22Rv1 (cell line): ENCODE data around the gene ATOH1.

Experiments
- ZFX ChIP-seq: fragments of 450-650 bp; IDR thresholded peaks from 2 replicates; pipeline ENCODE4 v1.6.1; 2017; ENCODE audit warnings: antibody characterized with exemption, borderline replicate concordance
- TF ChIP-seq, protein P1 (sequence below): fragments of 450-650 bp; IDR thresholded peaks from 2 replicates; pipeline ENCODE4 v1.5.1; 2017; ENCODE audit warnings: mild to moderate bottlenecking

DNA sequence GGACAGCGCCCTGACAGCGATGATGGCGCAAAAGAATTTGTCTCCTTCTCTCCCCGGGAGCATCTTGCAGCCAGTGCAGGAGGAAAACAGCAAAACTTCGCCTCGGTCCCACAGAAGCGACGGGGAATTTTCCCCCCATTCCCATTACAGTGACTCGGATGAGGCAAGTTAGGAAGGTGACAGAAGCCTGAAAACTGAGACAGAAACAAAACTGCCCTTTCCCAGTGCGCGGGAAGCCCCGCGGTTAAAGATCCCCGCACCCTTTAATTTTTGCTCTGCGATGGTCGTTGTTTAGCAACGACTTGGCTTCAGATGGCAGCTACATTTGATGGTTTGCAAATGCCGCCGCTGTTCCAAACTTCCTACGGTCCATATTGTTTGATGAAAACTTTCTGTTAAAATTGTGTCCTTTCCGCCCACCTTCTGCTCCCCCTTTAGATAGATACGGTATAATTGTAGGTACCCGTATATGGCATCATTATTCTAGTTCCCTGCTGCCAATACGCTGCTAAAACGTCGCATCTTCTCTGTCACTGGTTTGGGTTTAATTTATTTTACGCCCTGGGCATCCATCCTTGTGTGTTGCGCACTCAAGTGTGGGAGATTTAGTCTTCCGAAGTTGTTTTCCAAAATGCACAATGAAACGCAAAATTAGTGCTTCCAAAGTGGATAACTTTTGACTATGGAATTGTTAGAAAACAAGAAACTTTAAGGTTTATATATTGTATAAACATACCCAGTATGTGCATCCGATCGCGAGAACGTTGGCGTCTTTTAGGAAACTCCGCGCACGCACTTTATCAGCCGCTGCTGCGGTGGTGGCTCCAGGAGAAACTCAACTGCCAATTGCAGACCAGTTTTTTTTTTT is 1.5 kb downstream of the ATOH1 start:
- TF ChIP-seq, protein P1, sequence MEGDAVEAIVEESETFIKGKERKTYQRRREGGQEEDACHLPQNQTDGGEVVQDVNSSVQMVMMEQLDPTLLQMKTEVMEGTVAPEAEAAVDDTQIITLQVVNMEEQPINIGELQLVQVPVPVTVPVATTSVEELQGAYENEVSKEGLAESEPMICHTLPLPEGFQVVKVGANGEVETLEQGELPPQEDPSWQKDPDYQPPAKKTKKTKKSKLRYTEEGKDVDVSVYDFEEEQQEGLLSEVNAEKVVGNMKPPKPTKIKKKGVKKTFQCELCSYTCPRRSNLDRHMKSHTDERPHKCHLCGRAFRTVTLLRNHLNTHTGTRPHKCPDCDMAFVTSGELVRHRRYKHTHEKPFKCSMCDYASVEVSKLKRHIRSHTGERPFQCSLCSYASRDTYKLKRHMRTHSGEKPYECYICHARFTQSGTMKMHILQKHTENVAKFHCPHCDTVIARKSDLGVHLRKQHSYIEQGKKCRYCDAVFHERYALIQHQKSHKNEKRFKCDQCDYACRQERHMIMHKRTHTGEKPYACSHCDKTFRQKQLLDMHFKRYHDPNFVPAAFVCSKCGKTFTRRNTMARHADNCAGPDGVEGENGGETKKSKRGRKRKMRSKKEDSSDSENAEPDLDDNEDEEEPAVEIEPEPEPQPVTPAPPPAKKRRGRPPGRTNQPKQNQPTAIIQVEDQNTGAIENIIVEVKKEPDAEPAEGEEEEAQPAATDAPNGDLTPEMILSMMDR = no peak
- no peak for TF ChIP-seq ZFX
